NK-92 (cell line): ENCODE results near the gene SERPINB6.
"Not testable (repeated sequence)": the region's sequence is repeated elsewhere in the genome, so short reads cannot be mapped to it uniquely, and the experiment has no call there.

ENCODE experiments used
- DNase-seq: peaks from one replicate; lab custom pipeline; 2025; ENCODE audit not compliant: unreplicated experiment; lab: John Stamatoyannopoulos, UW

Gene SERPINB6

DNA sequence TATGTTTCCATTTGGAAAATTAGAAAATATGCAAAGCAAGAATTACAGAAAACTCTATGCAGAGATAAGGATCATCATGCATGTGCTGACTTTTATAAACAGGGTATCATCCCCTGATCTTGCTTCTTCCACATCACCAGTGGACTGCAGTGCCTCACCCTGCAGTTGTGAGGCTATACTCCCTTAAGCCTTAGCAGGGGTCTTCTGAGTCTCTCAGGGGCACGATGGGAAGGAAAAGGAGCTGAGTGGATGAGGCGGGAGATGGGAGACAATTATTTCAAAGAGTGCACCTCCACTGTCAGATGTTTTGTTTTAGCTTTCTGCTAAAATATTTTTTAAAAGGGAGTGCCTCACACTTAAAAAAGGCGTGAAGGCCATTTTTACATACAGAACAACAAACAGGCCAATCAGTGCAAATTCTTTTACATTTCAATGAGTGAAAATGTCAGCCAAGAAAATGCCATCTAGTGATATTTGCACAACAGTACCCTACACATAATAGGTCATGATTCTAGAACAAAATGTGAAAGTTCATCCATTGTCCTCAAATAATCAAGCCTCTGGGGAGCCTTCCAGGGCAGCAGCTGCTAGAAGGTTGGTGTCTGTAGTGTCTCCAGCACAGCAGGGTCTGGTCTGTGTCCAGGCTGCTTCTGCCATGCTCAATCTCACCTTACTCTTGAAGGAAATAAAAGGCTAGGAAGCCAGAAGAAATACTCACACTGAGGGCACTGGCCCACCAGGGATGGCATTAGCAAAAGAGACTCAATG, 55.0 kb downstream of the SERPINB6 start:
- no peak for DNase-seq

DNA sequence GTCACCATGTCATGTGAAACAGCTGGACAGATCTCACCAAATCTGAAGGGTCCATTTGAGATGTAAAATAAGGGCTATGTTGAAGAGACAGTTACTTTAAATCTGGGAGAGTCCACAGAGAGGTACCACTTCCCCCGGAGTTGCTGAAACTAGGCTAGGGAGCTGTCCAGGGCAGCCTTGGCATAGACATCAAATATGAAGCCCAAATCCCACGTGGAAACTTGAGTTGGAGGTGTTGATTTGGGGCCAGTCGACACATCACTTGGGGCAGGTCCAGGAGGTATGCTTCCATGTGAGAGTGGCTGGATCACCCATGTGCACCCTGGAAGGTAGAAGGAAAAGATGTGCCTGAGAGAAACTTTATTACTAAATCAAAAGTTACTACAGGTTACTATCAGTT, 56.2 kb downstream of the SERPINB6 start:
- DNase-seq: no peak

DNA sequence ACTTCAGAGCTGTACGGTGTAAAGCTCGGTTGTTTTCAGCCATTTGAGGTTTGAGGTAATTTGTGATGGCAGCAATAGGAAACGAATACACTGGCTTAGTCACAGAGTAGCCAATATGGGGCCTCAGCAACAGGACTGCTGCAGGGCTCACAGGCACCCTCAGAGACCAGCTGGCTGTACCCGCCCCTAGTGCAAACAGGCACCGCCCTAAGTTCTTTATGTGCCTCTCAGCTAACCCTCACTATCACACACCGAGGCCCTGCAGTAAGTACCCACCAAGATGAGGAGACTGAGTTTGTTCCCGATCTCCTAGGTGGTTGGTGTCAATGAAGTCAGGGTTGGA, 57.1 kb downstream of the SERPINB6 start:
- DNase-seq: no peak

DNA sequence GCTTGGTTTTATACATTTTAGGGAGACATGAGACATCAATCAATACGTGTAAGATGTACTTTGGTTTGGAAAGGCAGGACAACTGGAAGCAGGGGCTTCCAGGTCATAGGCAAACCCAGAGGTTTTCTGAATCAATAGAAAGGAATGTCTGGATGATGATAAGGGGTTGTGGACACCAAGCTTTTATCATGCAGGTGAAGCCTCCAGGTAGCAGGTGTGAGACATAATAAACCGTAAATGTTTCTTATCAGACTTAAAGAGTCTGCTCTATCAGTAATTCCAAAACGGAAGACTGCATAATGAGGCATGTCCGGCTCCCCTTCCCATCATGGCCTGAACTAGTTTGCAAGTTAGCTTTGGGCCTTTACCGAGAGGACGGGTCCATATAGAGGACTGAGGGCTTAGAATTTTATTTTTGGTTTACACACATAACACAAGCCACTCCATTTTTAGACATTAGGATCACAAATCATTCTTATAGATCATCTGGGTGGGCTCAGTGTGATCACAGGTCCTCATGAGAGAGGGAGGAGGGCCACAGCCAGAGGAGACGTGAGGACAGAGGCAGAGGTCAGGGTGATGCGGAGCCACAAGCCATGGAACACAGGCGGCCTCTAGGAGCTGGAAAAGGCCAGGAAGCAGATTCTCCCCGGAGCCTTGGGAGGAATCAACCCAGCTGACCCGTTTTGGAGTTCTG, 57.6 kb downstream of the SERPINB6 start:
- DNase-seq: no peak

DNA sequence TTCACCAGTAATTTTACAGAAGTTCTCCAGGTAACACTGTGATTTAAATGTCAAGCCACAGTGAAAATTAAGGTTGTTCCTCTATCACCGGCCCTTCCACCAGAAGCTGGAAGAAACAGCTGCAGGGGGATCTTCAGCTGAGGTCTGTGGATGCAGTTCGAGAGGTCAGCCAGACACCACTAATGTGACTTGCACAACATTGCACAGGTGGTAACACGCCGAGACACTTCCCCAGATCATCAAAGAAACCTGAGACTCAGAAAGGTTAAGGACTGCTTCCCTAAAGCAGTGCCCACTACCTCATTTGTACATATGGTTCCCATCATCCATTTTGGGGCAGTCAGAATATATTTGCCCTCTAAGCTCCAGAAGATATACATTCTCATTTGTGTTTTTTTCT, 60.2 kb downstream of the SERPINB6 start:
- no peak for DNase-seq

DNA sequence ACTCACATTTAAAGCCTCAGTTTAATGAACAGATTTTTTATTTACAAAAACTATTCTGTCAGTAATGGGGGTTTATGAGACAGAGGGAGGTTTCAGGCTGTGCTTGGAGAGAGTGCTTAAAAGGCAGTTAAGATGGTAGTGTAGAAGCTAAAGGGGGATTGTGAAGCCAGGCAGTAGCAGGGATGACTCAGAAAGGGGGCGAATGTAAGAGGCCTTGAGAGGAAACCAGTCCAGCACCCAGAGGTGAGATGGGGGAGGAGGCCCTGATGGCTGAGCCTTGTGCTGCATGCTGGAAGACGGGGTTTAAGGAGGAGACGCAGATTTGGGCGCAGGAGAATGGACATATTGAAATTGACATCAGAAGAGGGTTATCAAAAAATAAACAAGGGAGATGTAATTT, 61.6 kb downstream of the SERPINB6 start:
- no peak for DNase-seq

DNA sequence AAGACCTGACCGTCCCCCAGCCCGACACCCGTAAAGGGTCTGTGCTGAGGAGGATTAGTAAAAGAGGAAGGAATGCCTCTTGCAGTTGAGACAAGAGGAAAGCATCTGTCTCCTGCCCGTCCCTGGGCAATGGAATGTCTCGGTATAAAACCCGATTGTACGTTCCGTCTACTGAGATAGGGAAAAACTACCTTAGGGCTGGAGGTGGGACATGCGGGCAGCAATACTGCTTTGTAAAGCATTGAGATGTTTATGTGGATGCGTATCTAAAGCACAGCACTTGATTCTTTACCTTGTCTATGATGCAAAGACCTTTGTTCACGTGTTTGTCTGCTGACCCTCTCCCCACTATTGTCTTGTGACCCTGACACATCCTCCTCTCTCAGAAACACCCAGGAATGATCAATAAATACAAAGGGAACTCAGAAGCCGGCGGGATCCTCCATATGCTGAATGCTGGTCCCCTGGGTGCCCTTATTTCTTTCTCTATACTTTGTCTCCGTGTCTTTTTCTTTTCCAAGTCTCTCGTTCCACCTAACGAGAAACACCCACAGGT, 62.2 kb downstream of the SERPINB6 start:
- not testable (repeated sequence) for DNase-seq

DNA sequence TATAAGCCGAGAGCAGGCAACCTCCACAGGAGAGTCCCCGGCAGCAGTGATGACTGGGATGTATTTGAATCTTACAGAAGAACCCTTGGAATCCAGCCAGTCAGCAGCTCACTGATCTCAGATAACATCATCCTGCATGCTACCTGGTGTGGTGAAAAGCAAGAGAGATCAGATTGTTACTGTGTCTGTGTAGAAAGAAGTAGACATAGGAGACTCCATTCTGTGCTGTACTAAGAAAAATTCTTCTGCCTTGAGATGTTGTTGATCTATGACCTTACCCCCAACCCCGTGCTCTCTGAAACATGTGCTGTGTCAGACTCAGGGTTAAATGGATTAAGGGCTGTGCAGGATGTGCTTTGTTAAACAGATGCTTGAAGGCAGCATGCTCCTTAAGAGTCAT, 62.9 kb downstream of the SERPINB6 start:
- DNase-seq: not testable (repeated sequence)

DNA sequence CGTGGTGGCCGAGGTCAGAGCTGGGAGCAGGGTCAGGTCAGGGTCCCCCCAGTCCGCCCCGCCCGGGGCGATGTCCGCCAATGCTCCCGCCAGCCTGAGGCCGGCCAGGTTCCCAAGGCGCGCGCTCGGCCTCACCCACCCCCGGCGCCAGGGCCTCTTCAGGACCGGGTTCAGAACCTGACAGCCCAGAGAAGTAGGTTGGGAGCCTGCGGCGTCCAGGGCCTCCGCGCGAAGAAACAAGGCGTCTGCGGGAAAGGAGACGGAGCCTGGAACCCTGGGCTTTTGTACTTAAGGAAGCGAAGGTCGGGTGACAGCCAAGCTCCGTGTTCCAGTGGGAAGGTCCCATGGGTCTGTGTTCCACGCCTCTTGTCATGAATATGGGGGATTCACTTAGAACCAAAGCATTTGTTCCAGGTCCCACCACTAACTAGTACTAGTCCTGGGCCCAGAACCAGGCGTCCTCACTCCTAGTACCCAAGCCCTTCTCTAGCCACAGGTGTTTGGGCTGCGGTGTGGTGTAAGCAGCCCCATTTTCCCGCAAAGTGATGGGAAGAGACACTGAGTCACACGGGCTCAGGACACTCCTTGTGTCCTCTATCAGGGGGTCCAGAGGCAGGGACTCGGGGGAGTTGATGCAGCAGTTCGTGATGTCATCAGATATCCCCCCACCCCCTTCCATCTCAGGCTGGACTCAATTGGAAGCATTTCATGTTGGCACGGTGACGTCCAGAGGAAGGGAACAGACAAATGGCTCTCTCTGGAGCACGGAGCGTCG, 67.8 kb downstream of the SERPINB6 start:
- not testable (repeated sequence) for DNase-seq

DNA sequence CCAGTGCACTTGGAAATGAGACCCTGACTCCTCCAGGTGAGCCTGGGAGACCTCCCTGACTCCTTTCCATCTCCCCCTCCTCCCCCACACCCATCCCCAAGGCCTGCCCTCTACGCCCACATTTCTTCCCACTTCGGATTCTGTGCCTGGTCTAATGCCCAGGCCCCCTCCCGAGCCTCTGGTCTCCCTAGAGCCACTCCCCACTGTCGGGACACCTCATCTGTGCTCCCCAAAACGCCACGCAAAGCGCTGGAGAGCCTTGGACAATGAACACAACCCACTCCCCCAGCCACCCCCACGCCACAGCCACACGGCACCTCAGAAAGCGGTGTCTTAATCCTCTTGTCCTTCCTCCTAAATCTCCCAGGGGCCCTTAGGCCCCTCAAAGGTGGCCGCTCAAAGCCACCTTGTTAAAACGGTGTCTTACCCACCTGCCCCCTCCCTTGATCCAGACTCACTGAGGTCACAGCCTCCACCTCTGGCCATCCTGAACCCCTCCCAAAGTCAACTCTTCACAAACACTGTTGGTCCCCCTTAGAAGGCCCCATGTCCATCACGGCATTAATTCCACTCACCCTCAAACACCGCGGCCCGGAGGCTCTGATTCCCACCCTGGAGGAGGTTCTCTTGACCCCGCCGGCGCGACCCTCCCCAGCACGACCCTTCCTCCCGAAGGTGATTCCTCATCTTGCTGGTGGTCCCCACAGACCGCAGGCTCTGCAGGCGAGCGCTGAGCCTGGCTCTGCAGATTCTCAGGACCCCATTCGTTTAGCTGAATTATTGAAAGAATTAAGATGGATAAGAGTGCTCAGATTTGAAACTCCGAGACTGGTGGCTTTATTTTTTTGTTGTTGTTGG, 69.5 kb downstream of the SERPINB6 start:
- DNase-seq: not testable (repeated sequence)

DNA sequence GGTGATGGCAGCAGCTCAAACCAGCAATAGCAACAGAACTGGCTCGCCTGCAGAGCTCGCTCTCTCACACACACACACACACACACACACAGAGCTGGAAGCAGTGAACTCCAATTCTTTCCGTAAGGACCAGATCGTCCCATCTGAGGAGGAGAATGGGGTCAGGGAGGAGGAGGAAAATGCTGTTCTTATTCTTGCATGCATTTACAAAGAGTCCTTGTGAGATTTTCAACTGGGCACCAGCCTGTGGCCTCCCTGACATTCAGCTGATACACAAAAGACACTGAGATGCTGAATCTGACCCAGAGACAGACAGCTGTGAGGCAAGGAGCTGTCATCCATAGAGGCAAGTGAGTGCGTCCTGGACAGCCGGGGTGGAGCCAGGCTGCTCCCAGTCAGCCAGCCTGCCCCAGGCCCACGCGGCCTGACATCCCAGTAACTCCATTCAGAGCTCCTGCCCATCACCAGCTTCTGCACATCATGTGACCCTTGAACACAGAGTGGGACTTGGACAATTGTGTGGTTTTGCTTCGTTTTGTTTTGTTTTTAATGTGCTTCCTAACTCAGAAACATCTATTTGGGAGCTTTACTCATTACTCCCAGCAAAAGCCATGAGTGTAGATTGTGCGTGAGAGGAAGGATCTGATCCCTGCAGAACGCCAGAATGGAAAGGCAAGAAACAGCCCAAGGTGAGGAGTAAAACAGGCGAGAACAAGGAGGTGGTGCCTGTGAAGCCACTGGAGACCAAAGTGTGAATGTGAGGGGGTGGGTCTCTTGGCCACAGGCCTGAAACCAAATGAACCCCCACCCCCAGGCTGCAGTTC, 70.3 kb downstream of the SERPINB6 start:
- no peak for DNase-seq

DNA sequence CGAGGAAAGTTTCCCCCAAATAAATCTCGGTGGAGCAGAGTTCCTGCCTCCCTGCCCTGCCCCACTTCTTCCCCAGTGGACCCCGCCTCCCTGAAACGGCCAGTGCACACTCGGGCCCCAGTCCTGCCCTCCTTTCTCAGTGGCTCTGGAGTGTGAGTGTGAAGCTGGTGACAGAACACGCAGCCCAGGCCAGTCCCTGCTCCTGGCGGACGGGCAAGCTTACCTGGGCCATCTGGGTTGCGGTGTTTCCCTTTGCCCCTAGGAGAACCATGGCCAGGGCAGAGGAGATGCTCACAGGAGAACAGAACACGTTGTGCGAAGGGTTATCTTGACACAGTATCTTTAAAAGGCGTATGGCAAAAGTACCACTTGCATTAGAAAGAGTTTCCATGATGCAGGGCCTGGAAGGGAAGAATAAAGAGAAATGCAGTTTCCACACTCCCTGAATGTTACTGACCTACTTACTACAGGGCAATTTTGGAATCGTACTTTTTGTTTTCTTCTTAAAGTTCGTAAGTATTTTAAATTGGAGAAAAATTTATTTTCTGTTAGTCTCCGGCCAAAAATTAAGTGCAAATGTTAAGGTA, 71.1 kb downstream of the SERPINB6 start:
- DNase-seq: no peak

DNA sequence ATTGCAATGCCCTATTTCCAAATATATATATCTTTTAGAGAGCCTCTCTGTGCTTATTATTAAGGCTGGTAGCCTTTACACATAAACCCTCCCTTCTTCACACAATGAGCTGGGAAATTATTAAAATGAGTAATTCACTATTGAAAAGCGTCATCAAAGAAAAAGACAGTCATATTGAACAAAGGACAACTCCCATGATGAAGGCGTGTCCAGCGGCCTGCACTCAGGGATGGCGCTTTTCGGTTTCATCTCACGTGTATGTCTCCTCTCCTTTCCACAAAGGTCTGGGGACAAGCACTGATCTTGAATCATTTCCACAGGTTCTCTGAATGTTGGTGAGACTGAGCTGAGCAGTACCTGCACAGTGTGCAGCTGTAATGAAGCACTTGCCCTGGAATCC, 71.8 kb downstream of the SERPINB6 start:
- no peak for DNase-seq
